HG02588 (cell line): ENCODE measurements around the gene UTF1.

Experiments
- ATAC-seq: cut with Tn5 transposase; IDR thresholded peaks from one replicate; pipeline ENCODE4 v1.9.1; 2021; ENCODE audit warnings: mild to moderate bottlenecking, moderate library complexity; ENCODE audit not compliant: unreplicated experiment

The UTF1 gene

GRCh38 chr10:133230044-133230361, at the start of gene UTF1:
Gene UTF1, plus strand, starts transcription at chr10:133230217. Its CDS starts 72 bp downstream, at chr10:133230289.
- no peak for ATAC-seq

- no peak for ATAC-seq
Observed at GRCh38 chr10:133180965-133181639, 48.9 kb upstream of the UTF1 start.

GRCh38 chr10:133182190-133182589, 47.8 kb upstream of the UTF1 start:
- ATAC-seq = no peak

GRCh38 chr10:133182791-133183645, 47.0 kb upstream of the UTF1 start:
- no peak for ATAC-seq

- ATAC-seq = no peak
Observed at GRCh38 chr10:133183646-133184378, 46.2 kb upstream of the UTF1 start.

GRCh38 chr10:133184591-133185244, 45.3 kb upstream of the UTF1 start:
- ATAC-seq = no peak

- no peak for ATAC-seq
Observed at GRCh38 chr10:133185421-133185820, 44.6 kb upstream of the UTF1 start.

GRCh38 chr10:133185916-133186315, 44.1 kb upstream of the UTF1 start:
- ATAC-seq = no peak

GRCh38 chr10:133186416-133187090, 43.5 kb upstream of the UTF1 start:
- ATAC-seq = no peak

- no peak for ATAC-seq
Observed at GRCh38 chr10:133187091-133187905, 42.7 kb upstream of the UTF1 start.

GRCh38 chr10:133187906-133188681, 41.9 kb upstream of the UTF1 start:
- ATAC-seq = no peak

- ATAC-seq = no peak
Observed at GRCh38 chr10:133189256-133189655, 40.8 kb upstream of the UTF1 start.

GRCh38 chr10:133189726-133190125, 40.3 kb upstream of the UTF1 start:
- ATAC-seq = no peak

- ATAC-seq = no peak
Observed at GRCh38 chr10:133190225-133190624, 39.8 kb upstream of the UTF1 start.

- no peak for ATAC-seq
Observed at GRCh38 chr10:133191651-133192050, 38.4 kb upstream of the UTF1 start.

GRCh38 chr10:133194151-133194550, 35.9 kb upstream of the UTF1 start:
- ATAC-seq = no peak

- ATAC-seq = no peak
Observed at GRCh38 chr10:133195096-133195495, 34.9 kb upstream of the UTF1 start.

GRCh38 chr10:133195611-133196010, 34.4 kb upstream of the UTF1 start:
- no peak for ATAC-seq
